ENCODE measurements around the gene UBE2F.
"Not testable (repeated sequence)": the region's sequence is repeated elsewhere in the genome, so short reads cannot be mapped to it uniquely, and the experiment has no call there.

UBE2F gene

DNA sequence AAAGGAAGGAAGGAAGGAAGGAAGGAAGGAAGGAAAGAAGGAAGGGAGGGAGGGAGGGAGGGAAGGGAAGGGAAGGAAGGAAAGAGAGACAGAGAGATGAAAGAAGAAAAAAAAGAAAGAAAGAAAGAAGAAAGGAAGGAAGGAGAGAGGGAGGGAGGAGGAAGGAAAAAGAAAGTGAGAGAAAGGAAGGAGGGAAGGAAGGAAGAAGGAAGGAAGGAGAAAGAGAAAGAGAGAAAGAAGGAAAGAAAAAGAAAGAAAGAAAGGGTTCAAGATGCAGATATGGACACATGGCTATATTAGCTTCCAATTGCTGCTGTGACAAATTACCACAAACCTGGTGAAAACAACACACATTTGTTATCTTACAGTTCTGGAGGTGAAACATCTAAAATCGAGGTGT, 20.4 kb upstream of the UBE2F start:
- DNase-seq, result no peak

DNA sequence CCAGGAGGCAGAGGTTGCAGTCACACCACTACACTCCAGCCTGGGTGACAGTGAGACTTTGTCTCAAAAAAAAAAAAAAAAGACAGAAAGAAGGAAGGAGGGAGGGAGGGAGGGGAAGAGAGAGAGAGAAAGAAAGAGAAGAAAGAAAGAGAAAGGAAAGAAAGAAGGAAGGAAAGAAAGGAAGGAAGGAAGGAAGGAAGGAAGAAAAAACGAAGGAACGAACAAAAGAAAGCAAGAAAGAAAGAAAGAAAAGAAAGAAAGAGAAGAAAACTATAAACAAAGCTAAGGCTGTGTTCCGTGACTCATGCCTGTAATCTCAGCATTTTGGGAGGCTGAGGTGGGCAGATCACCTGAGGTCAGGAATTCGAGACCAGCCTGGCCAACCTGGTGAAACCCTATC, 15.5 kb upstream of the UBE2F start:
- DNase-seq, result not testable (repeated sequence)

DNA sequence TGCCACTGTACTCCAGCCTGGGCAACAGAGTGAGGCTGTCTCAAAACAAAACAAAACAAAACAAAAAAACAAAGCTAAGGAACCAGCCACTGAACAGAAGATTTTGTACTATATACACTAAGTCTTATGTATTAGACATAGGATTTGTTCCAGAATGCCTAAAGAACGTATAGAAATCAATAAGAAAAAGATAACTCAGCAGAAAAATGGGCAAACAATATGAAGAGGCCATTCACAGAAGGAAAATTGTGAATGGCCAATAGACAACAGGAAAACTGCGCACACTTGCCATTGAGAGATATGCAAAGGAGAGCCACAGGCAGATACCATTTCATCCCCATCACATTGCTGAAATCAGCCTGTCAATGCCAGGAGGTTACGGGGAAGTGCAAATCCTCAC, 14.9 kb upstream of the UBE2F start:
- DNase-seq, result no peak

DNA sequence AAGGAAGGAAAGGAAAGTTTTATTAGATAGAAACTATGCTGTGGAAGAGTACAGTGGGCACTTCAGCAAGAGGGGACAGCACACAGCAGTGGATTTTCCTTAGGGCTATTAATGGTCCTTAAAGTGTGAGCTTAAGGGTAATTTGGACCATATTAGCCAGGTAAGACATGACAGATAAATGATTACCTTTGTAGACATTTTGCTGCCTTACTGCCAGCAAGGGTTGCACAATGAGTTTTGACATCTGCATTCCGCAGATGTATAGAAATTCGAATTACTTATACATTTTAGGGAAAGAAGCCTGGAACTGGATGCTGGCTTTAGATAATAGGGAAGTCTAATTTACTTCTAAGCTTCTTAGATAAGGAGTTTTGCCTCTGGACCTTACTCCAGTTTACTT, 14.0 kb upstream of the UBE2F start:
- no peak for DNase-seq

DNA sequence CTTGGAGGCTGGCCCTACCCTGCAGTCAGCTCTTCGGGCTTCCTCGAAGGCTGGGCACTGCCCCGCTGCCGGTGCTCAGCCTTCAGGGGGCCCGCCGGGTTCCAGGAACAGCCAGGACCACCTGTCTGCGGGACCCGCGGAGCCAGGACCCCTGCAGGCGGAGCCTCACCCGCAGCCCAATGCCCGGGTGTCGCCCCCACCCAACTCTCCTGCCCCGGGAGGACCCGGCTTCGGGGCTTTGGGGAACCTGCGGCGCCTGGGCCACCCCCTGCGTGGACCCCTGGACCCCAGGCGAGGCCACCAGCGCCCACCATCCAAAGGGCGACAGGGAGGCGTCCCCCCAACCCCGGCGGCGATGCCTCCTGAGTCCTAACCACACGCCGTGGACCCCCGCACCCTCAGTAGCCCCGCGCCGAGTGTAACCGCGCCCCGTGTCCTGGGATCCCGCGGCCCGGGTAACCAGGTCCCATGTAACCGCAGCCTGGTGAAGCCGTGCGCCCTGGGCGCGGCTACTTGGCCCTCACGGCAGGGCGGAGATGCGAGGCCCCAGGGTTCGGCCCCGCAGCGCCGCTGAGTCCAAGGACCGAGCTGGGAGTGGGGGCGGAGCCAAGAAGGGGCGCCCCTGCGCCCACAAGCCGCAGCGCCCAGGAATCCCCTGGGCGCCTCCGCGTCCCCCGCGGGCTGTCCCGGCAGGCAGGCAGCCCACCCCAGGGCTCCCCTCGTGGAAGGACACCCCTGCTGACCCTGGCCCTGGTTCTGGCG, 11.0 kb upstream of the UBE2F start:
- DNase-seq, result no peak

DNA sequence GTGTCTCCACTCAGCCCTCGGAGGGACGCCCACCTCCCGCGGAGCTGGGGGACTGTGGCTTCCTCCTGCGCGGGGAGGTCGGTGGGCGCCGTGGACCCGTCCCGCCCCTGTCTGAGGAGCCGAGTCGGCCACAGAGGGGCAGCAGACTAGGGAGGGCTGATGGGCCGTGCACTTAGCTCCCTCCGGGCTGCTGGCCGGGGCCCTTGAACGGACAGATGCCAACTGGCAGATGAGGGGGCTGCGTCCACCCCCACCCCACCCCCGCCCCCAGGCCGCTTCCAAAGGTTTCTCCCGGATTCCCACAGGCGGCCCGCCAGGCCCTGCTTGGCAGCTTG, 10.4 kb upstream of the UBE2F start:
- no peak for DNase-seq

DNA sequence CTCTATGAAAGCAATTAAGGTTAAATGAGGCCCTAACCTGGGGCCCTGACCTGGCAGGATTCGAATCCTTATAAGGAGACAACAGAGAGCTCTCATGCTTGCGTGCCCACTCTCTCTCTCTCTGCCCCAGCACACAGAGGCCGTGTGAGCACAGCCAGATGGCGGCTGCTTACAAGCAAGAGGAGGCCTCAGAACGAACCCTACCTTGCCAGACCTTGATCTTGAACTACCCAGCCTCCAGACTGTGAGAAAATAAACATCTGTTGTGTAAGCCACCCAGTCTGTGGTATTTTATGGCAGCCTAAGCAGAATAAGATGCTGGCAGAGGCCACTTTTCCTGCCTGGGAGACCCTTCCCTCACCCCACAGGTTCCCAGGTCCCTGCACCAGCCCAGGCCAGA, 5.2 kb upstream of the UBE2F start:
- no peak for DNase-seq

DNA sequence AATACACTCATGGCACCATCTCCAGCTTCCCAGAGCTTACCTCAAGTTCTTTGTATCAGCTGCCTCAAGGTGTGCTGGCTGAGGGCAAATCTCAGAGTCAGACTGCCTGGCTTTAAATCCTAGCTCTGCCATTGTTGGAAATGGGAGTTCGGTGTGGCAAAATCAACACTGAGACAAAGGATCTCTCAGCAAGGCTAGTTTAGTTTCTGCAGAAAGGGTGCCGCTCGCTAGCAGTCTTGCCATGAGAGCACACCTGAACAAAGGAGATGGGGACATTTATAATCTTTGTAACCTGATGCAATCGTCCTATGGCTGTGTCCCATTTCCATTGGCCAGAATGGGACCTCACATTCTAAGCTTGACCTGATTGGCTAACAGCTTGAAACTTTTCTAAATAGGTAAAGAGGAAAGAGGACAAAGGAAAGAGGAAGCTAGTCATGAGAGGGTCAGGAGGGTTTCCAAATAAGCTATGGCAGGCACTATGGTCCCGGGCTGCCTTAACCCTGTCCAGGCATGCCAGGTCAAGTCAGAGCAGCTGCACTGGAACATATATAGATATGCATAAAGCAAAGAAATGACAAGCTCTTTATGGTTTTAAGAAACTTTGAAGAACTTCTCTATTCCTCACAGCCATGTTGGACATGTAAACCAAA, 4.3 kb upstream of the UBE2F start:
- no peak for DNase-seq

DNA sequence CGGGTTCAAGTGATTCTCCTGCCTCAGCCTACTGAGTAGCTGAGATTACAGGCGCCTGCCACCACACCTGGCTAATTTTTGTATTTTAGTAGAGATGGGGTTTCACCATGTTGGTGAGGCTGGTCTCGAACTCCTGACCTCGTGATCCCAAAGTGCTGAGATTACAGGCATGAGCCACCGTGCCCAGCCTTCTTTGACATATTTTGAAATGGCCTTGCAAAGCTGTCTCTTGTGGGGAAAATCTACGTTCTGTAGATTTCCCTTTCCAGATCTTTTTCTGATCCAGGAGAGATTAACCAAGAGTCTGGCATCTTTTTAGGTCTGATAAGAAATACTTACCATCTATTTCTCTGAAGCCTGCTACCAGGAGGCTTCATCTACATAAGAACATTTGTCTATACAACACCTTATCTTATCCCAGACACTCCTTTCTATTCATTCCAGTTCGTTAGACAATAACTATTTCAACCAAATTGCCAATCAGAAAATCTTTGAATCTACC, 3.3 kb upstream of the UBE2F start:
- DNase-seq, result not testable (repeated sequence)

DNA sequence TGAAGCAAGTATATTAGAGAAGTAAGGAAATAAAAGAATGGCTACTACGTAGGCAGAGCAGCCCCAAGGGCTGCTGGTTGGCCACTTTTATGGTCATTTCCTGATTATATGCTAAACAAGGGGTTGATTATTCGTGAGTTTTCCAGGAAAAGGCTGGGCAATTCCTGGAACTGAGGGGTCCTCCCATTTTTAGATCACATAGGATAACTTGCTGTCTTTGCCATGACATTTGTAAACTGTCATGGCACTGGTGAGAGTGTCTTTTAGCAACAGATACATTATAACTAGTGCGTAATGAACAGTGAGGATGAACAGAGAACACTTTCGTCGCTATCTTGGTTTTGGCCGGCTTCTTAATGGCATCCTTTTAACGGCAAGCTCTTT, 2.6 kb upstream of the UBE2F start:
- DNase-seq, result no peak

DNA sequence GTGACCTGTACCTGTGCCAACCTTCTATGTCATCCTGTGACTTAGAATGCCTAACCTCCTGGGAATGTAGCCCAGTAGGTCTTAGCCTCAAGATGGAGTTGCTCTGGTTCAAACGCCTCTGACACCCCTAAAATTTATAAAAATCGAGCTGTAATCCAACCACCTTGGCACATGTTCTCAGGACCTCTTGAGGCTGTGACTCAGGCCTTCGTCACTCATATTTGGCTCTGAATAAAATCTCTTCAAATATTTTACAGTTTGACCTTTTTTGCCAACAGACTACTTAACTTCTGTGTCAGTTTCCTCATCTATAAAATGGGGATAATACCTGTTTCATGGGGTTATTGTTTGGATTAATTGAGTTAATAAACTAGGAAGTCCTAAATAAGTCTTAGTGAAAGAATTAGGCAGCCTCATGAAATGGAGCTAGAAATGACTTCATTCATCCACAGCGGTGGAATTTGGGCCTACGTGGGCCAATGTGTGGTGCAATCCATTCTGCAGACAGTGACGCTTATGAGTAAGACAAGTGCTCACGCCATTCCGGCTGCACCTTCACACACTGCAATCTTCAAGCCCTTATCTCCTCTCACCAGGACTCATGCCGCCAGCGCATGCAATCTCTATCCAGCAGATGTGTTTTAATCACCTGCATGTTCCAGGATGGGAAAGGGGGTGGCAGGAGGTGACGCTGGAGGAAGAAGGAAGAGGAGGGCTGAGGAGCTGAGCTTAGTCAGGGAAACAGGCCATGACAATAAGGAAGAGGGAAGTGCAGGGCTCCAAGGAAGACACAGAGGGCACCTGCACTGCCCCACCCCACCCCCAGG, 2.0 kb upstream of the UBE2F start:
- DNase-seq, result no peak

DNA sequence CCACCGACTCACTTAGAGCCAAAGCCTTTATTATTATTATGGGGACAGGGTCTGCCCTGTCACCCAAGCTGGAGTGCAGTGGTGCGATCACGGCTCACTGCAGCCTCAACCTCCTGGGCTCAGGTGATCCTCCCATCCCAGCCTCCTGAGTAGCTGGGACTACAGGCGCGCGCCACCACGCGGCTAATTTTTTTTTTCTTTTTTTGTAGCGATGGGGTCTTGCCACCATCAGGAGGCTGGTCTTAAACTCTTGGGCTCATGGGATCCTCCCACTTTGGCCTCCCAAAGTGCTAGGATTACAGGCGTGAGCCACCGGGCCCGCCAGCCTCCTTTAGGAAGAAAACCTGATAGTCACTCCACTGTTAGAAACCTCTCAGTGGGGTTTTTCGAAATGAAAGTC, 970 bp upstream of the UBE2F start:
- DNase-seq, result not testable (repeated sequence)

DNA sequence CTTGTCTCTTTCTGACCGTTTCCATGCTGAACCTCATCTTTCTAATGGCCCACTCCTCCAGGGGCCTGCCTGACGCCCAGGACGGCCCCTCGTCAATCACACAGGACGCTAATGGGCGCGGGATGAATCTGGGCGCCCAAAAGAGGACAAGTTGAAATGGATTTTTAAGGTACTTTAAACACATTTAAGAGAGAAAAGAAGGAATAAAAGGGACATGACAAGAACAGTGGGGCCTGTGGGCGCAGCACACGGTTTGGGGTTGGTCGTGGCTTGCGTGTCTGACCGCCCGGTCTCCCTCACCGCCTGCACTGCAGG, 607 bp upstream of the UBE2F start:
- DNase-seq, result no peak

DNA sequence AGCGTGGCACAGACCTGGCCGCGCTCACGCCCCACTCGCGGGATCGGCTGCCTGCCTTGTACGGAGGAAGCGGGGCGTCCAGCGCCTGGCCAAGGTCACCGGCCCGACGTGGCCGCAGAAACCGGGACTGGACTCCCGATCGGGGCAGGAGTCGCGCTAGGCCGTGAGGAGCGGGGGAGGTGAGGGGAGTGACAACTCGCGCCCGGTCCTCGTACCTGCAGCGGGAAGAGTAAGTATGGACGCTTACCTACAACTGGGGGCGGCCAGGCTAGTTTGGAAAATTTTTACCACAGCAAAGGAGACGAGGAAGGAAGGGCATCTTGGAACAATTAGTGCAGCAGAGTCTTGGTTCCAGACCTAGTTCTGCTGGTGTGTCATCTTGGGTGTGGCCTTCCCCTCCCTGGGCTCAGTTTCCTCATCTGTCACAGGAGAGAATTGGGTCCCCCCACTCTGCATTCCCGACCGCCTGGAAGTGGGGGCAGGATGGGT, 693 bp downstream of the UBE2F start:
- DNase-seq, result no peak

DNA sequence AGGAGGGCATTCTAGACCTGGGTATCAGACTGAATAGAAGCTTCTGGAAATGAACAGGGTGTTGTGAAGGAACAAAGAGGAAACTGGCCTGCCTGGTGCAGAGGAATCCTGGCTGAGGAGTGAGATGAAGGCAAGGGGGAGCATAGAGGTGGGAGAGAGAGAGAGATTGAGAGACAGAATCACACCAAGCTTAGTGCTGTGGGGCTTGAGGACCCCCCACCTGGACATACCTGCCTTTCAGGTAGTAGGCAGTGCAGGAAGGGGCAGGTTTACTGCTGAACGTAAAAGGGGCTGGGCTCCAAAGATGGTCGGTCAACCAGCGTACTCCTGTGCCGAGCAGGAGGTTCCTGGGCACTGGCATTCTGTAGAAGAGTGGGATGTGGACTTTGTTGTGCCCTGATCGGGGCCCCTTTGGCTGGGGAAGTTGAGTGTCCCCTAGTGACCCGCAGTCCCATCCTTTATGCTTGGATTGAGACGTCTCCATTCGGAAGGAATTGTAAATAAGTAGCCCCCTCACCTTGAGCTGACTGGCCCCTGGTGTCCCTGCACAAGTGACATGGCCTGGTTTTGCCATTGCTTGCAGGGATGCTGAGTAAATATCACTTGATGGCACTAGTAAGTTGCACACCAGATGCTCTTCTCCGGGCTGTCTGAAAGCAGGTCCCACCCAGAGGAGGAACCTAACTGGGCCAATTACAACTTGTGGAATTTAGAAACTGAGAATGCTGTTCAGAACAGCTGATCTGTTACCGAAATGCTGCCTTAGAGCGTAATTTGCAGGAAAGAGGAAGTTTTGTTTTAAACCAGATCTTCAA, 1.4 kb downstream of the UBE2F start:
- DNase-seq, result peak; percentile 72

DNA sequence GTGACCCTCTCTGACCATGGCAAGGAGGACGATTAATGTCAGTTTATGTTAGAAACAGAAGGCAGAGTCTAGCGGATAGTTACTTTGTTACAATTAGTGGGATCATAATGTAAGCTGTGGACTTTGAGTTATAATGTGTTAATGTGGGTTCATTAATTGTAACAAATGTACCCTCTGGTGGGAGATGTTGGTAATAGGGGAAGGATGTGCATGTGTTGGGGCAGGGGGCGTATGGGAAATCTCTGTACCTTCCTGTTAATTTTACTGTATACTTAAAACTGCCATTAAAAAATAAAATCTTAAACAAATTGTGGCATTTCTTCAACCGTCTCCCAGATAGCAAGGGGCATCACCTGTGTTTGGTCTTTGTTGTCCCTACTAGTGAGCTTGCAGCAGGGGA, 4.8 kb downstream of the UBE2F start:
- no peak for DNase-seq

DNA sequence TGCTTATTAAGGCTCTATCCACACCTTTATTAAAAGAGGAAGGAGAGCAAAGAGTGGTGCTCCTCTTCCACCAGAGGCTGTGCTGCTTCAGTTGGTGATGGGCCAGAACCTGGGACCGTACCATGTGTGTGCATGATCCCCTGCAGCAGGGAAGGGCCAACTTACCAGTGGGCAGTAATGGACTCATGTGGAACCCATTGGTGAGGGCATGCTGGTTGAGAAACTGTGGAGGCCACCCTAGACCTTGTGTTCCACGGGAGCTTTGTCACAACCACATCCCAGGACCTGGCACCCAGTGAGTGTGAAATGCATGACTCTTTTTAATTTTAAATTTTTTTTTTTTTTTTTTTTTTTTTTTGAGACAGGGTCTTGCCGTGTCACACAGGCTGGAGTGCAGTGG, 5.4 kb downstream of the UBE2F start:
- no peak for DNase-seq

DNA sequence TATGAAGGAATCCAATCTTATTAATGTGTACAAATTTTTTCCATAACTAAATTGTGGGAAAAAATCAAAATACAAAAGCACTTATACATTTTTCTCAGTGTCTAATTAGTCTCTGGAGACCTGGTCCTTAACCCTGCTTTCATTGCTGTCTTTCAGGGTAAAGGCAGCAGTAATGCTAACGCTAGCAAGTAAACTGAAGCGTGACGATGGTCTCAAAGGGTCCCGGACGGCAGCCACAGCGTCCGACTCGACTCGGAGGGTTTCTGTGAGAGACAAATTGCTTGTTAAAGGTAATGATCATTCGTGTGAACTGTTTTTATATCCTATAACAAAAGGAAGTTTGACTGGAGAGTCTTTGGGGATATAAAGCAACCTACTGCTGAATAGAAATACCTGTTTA, 6.1 kb downstream of the UBE2F start:
- no peak for DNase-seq

DNA sequence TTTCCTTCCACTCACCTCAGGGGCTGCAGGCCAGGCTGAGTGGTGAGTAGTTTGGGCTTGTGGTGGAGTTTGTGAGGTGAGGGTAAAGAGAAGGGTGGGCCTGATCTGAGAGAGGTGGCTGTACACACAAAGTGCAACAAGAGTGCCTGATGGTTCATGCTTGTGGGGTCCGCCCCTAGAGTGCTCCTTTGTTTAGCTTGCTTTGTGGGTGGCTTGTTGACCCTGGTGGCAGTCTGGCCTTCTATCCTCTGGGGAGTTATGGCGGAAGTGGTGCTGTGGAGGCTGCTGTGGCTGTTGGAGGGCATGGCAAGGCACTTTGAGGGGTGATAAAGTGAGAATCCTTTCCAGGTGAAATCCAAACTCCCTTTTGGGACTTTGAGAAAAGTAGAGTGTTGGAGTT, 10.6 kb downstream of the UBE2F start:
- no peak for DNase-seq

DNA sequence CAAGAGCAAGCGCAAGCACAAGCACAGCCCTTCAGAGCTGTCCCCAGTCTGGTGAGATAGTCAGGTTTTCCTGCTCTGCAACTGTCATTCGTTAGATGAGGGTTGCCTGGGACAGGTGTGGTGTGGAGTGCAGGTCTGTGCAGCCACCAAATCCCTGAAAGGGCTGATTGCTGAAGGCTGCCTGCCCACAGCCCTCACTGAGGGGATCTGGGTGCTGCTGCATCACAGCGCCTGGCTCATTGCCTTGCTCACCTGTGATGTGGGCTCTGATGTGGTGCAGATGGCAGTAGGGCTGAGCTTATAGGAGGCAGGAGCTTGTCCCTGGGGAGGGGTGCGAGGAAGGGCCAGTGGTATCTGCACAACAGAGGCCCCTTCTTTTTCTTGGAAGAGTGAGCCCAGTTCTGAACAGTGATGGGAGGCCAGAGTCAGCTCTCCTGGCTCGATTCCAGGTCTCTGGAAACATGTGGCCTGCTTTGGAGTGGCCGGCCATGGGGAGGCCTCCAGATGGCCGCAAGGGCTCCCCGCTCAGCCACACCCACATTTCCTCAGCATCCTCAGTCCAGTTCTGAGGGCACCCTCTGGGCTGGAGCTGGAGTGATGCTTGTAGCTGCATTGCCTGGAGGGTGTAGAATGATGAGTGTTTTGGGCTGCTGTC, 11.4 kb downstream of the UBE2F start:
- no peak for DNase-seq

DNA sequence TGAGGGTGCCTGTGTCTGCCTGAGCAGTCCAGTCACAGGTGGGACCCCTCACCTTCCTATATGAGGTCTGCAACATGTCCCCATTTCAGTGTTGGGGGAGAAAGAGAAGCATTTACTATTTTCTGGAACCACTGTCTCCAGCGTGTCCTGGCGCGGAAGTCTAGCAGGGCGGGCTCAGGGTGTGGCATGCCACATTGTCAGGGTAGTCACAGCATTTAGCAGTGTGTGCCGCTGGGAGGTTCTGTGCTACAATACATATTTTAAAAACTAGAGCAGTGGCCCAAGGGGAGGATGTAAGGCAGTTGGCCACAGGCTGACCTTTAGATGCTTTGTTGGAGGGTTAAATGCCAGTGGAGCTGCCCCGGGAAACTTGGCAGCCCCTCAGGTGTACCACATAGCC, 12.5 kb downstream of the UBE2F start:
- no peak for DNase-seq

DNA sequence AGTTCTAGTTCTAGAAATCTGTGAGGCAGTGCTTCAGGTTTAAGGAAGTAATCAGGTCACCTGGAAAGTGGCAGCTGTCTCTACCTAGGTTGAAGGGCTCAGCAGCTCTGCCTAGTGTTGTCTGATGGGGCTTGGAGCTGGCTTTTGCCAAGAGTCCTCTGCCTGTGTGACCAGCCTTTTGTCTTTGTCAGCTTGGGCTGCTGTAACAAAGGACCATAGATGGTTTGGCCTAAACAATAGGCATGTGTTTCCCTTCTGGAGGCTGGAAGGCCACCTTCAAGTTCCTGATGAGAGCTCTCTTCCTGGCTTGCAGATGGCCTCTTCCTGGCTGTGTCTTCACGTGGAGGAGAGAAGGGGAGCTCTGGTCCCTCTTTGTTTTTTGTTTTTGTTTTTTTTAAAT, 13.3 kb downstream of the UBE2F start:
- DNase-seq, result no peak

DNA sequence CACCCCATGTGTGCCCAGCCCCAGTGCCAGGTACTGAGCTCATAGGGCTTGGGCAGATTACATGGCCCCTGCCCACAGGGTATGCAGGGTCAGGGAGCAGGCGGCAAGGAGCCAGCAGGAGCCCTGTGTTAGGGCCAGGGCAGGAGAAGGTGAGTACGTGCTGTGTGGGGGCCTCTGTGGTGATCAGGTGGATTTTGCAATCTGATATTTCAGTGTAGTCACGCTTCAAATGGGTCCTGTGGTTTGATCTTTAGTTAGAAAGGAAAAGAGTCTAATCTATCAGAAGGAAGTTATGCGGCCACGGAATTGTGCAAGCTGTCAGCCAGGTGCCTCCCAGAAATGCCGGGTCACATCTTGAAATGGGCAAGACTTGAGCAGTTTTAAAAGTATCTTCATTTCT, 13.9 kb downstream of the UBE2F start:
- no peak for DNase-seq
